Neuronal stem cell (in vitro differentiated cells): Measurements from ENCODE around the gene MAPKAPK3.

Experiments used
- DNase-seq: peaks from one replicate; pipeline ENCODE4 v3.0.0-alpha.2; 2013; ENCODE audit warnings: low spot score
- H2AFZ ChIP-seq: one replicate; pipeline ENCODE4 v1.6.1; 2013; ENCODE audit warnings: mild to moderate bottlenecking, low read length, inconsistent platforms
- H2AK5ac ChIP-seq: 2 replicates; pipeline ENCODE4 v1.6.1; 2013; ENCODE audit warnings: low read depth, mild to moderate bottlenecking, inconsistent platforms, low read length, moderate library complexity, mixed read lengths
- H2BK120ac ChIP-seq: 2 replicates; pipeline ENCODE4 v1.6.1; 2013; ENCODE audit warnings: low read depth, mild to moderate bottlenecking, inconsistent platforms, low read length, moderate library complexity, mixed read lengths
- H2BK12ac ChIP-seq: one replicate; pipeline ENCODE4 v1.6.1; 2013; ENCODE audit warnings: low read length, inconsistent platforms
- H2BK15ac ChIP-seq: 2 replicates; pipeline ENCODE4 v1.6.1; 2013; ENCODE audit warnings: mild to moderate bottlenecking, low read length, inconsistent platforms, mixed read lengths
- H2BK5ac ChIP-seq: one replicate; pipeline ENCODE4 v1.6.1; 2013; ENCODE audit warnings: inconsistent platforms, mild to moderate bottlenecking, low read length, moderate library complexity
- H3K14ac ChIP-seq: one replicate; pipeline ENCODE4 v1.6.1; 2013; ENCODE audit warnings: low read length, inconsistent platforms
- H3K18ac ChIP-seq: 2 replicates; pipeline ENCODE4 v1.6.1; 2013; ENCODE audit warnings: low read length, inconsistent platforms
- H3K23ac ChIP-seq: 2 replicates; pipeline ENCODE4 v1.6.1; 2013; ENCODE audit warnings: low read depth, mild to moderate bottlenecking, mixed read lengths, low read length, inconsistent platforms; ENCODE audit not compliant: poor library complexity
- H3K27ac ChIP-seq: replicated peaks from 3 replicates; pipeline ENCODE4 v1.5.1; 2013; ENCODE audit warnings: low read length, inconsistent platforms
- H3K27me3 ChIP-seq, 3 experiments: 2 replicates each; pipeline ENCODE4 v1.6.1; 2013; ENCODE audit warnings: low read length in 3 of 3, mild to moderate bottlenecking in 2 of 3, inconsistent platforms in 1 of 3, low read depth in 1 of 3, mixed read lengths in 1 of 3, moderate library complexity in 1 of 3; ENCODE audit not compliant: control insufficient read depth in 3 of 3, insufficient read depth in 3 of 3
- H3K36me3 ChIP-seq, 2 donors: replicated peaks in 1 of 2; 2 replicates each; pipeline ENCODE4 v1.6.1; 2013; ENCODE audit warnings: low read length in 2 of 2; ENCODE audit not compliant: control insufficient read depth in 2 of 2, insufficient read depth in 2 of 2
- H3K4ac ChIP-seq: 2 replicates; pipeline ENCODE4 v1.6.1; 2013; ENCODE audit warnings: inconsistent platforms, mild to moderate bottlenecking, low read length, moderate library complexity
- H3K4me1 ChIP-seq, 2 donors: 1 replicate in 1 of 2; 2 replicates in 1 of 2; pipeline ENCODE4 v1.6.1; 2013; ENCODE audit warnings: low read length in 2 of 2, low read depth in 1 of 2; ENCODE audit not compliant: control insufficient read depth in 2 of 2, insufficient read depth in 1 of 2
- H3K4me2 ChIP-seq: one replicate; pipeline ENCODE4 v1.6.1; 2013; ENCODE audit warnings: mild to moderate bottlenecking, low read length, inconsistent platforms; ENCODE audit not compliant: insufficient read depth, poor library complexity, severe bottlenecking
- H3K4me3 ChIP-seq, 2 donors: 2 replicates each; pipeline ENCODE4 v1.5.1; 2013; ENCODE audit warnings: low read length in 2 of 2, mild to moderate bottlenecking in 2 of 2, inconsistent platforms in 1 of 2, moderate library complexity in 1 of 2
- H3K79me1 ChIP-seq: one replicate; pipeline ENCODE4 v1.6.1; 2013; ENCODE audit warnings: low read depth, mild to moderate bottlenecking, inconsistent platforms, low read length, moderate library complexity
- H3K9ac ChIP-seq: one replicate; pipeline ENCODE4 v1.6.1; 2013; ENCODE audit warnings: mild to moderate bottlenecking, low read depth, low read length, inconsistent platforms; ENCODE audit not compliant: poor library complexity
- H3K9me3 ChIP-seq, 2 donors: replicated peaks in 1 of 2; 2 replicates each; pipeline versions ENCODE3 to v1.6.1; 2013; ENCODE audit warnings: low read length in 2 of 2, mild to moderate bottlenecking in 2 of 2, inconsistent platforms in 1 of 2, low read depth in 1 of 2, mixed read lengths in 1 of 2, moderate library complexity in 1 of 2; ENCODE audit not compliant: control insufficient read depth in 2 of 2, insufficient read depth in 1 of 2
- H4K8ac ChIP-seq: one replicate; pipeline ENCODE4 v1.6.1; 2013; ENCODE audit warnings: low read depth, mild to moderate bottlenecking, inconsistent platforms, low read length, moderate library complexity
- H4K91ac ChIP-seq: one replicate; pipeline ENCODE4 v1.6.1; 2013; ENCODE audit warnings: low read length, low read depth, mild to moderate bottlenecking, inconsistent platforms; ENCODE audit not compliant: poor library complexity
- WGBS, 2 donors: extraction: QIAGEN DNeasy Blood & Tissue Kit; methylation state at CpG; one replicate each; pipeline ENCODE4 v1.1.7; 2013; ENCODE audit warnings: missing lambda C conversion rate in 2 of 2, mixed read lengths in 1 of 2; ENCODE audit not compliant: insufficient read length in 2 of 2, insufficient replicate concordance in 1 of 2; ENCODE audit errors: extremely low coverage in 2 of 2; 5-methylcytosine and 5-hydroxymethylcytosine counted together

The MAPKAPK3 gene

DNA sequence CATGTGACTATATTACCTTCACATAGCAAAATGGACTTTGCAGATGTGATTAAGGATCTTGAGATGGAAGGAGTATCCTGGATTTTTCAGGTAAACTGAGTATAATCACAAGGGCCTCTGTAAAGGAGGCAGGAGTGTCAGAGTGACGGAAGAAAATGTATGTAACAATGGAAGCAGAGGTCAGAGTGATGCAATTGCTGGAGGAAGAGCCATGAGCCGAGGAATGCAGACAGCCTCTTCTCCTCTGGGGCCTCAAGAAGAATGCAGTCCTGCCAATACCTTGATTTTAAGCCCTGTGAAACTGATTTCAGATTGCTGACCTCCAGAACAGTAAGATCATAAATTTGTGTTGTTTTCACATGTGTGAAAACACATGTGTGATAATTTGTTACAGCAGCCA is 32.6 kb upstream of the MAPKAPK3 start:
- Histone ChIP-seq H3K4me3 (no peak overlapping the region), H2BK120ac (no peak overlapping the region)

DNA sequence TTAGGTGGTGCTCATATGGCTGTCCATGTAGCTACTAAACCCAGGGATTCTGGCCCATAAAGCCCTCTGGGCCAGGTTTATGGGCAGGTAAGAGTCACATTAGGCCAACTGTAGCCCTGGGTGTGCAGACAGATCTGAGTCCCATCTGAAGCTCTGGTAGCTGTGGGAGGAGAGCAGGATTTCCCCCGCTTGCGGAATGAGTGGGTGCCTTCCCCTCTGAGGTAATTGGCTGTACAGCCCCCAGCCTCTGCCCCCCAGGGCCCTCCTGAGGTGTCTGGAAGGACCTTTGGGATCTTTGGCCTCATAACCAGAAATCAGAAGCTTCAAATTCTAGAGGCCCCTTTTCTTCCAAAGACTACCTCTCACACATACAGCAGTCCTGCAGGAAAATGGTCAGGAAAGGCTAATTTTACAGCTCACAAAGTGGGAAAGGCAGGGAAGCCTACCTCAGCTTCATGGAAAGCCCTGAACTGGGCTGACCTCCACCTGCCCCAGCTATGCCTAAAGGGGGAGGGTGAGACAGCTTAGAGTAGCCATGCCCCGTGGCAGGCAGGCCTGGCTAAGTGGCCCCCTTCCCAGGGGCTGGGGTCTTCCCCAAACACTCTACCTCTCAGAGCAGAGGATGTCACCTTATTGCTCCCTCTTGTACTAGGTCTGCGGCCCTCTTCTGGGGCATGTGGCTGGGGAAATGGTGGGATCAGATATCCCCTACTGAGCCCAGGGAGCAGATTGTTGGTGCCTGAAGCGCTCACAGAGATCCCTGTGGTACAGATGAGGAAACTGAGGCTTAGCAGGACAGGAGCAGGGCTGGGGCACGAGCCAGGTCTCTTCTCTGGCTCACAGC is 30.8 kb upstream of the MAPKAPK3 start:
- no peak overlapping the region for H3K18ac ChIP-seq
- H3K27ac ChIP-seq = no peak overlapping the region
- H3K9me3 ChIP-seq = no peaks in the 10 kb centered on the region
- no peak for DNase-seq
- peaks cover 1% of the 10 kb centered on the region for H3K79me1 ChIP-seq
- no peak overlapping the region for H4K8ac ChIP-seq
- no peak overlapping the region for H3K9ac ChIP-seq
- no CpG with 5 or more reads among the region's 6 CpGs for WGBS, 2 donors
- H3K14ac ChIP-seq = no peak overlapping the region
- H3K23ac ChIP-seq = peak overlapping the region; percentile 36
- H3K27me3 ChIP-seq = peaks cover 0 to 1% (median 0%) of the 10 kb centered on the region in 3 experiments
- no peak overlapping the region for H3K4me2 ChIP-seq
- H3K4me1 ChIP-seq = no peaks in the 10 kb centered on the region
- H3K4ac ChIP-seq = no peak overlapping the region
- H2AFZ ChIP-seq = no peak overlapping the region
- H2BK5ac ChIP-seq = no peak overlapping the region
- H2AK5ac ChIP-seq = peak overlapping the region; percentile 79
- no peak overlapping the region for H4K91ac ChIP-seq
- no peak overlapping the region for H2BK15ac ChIP-seq
- no peak overlapping the region for H2BK12ac ChIP-seq
- H3K36me3 ChIP-seq = peaks cover 0 to 15% of the 10 kb centered on the region in 2 donors
- no peak overlapping the region for H3K4me3 ChIP-seq
- H2BK120ac ChIP-seq = no peak overlapping the region

More for the DNA sequence above, 32.6 kb upstream of the MAPKAPK3 start:
- Histone ChIP-seq H2BK12ac (no peak overlapping the region), H4K91ac (no peak overlapping the region), H3K14ac (no peak overlapping the region), H3K23ac (no peak overlapping the region), H2AFZ (no peak overlapping the region), H3K27ac (no peak overlapping the region), H2BK15ac (no peak overlapping the region), H3K9ac (no peak overlapping the region), H3K4ac (no peak overlapping the region), H3K4me2 (no peak overlapping the region), H3K27me3 (peaks cover 0 to 1% (median 0%) of the 10 kb centered on the region in 3 experiments), H3K18ac (no peak overlapping the region), H2AK5ac (no peak overlapping the region), H4K8ac (no peak overlapping the region), H3K79me1 (peaks cover 1% of the 10 kb centered on the region), H2BK5ac (no peak overlapping the region), H3K4me1 (no peaks in the 10 kb centered on the region), H3K9me3 (no peaks in the 10 kb centered on the region), H3K36me3 (peaks cover 0 to 26% of the 10 kb centered on the region in 2 donors)
- no CpG with 5 or more reads among the region's 2 CpGs for WGBS, 2 donors
- no peak for DNase-seq

DNA sequence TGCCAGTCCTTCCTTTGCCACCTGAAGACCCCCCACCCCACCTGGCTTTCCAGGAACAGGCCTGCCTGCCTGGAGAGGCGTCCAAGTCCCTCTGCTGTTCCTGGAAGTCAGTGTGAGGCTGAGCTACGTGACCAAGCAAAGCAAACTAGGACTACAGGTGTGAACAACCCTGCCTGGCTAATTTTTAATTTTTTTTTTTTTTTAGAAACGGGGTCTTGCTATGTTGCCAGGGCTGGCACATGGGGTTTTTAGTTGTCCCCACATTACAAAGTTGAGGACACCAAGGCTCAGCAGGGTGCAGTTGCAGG is 30.2 kb upstream of the MAPKAPK3 start:
- H4K8ac ChIP-seq = no peak overlapping the region

DNA sequence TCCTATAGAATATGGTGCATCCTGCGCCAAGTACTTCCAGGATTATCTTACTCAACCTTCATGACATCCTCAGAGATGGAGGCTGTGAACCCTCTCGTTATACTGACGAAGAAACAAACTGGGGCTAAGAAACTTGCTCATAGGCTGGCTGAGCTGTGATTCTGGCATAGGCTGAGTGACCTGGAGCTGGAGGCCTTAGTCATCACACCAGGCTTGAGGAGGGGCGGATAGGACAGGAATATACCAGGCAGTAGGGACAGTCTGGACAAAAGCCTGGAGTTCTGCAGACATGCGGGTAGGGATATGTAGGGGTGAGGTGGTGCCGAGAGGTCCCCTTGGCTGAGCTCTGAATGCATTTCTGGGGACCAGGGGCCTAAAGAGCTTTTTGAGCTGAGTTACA is 29.6 kb upstream of the MAPKAPK3 start:
- no peak overlapping the region for H2BK12ac ChIP-seq
- H3K4ac ChIP-seq = no peak overlapping the region
- H2BK15ac ChIP-seq = no peak overlapping the region
- H3K27me3 ChIP-seq = peaks cover 0 to 1% (median 0%) of the 10 kb centered on the region in 3 experiments
- H2AFZ ChIP-seq = no peak overlapping the region
- no peak overlapping the region for H3K14ac ChIP-seq
- no peak overlapping the region for H3K9ac ChIP-seq
- H4K8ac ChIP-seq = no peak overlapping the region
- no peak overlapping the region for H3K23ac ChIP-seq
- no peaks in the 10 kb centered on the region for H3K4me1 ChIP-seq
- H3K36me3 ChIP-seq = peaks cover 0 to 9% of the 10 kb centered on the region in 2 donors
- H3K4me3 ChIP-seq = no peak overlapping the region
- H3K4me2 ChIP-seq = no peak overlapping the region
- H3K79me1 ChIP-seq = peaks cover 3% of the 10 kb centered on the region
- H2BK120ac ChIP-seq = no peak overlapping the region
- H2BK5ac ChIP-seq = no peak overlapping the region
- H3K9me3 ChIP-seq = no peaks in the 10 kb centered on the region
- no peak for DNase-seq
- no peak overlapping the region for H3K27ac ChIP-seq
- no peak overlapping the region for H3K18ac ChIP-seq
- H4K91ac ChIP-seq = no peak overlapping the region
- H2AK5ac ChIP-seq = no peak overlapping the region
- no CpG with 5 or more reads among the region's 6 CpGs for WGBS, 2 donors

More for the DNA sequence above, 30.2 kb upstream of the MAPKAPK3 start:
- H3K9ac ChIP-seq = no peak overlapping the region
- peaks cover 3% of the 10 kb centered on the region for H3K79me1 ChIP-seq
- no peak overlapping the region for H2AK5ac ChIP-seq
- DNase-seq = no peak
- H2BK15ac ChIP-seq = no peak overlapping the region
- H3K4ac ChIP-seq = no peak overlapping the region
- H3K4me1 ChIP-seq = no peaks in the 10 kb centered on the region
- peak overlapping the region; percentile 36 for H3K23ac ChIP-seq
- no peak overlapping the region for H2BK12ac ChIP-seq
- H3K4me3 ChIP-seq = no peak overlapping the region
- no CpG with 5 or more reads among the region's 3 CpGs for WGBS, 2 donors
- no peak overlapping the region for H2AFZ ChIP-seq
- no peak overlapping the region for H2BK120ac ChIP-seq
- no peak overlapping the region for H3K14ac ChIP-seq
- peaks cover 0 to 10% of the 10 kb centered on the region in 2 donors for H3K36me3 ChIP-seq
- no peak overlapping the region for H4K91ac ChIP-seq
- peaks cover 0 to 1% (median 0%) of the 10 kb centered on the region in 3 experiments for H3K27me3 ChIP-seq
- H2BK5ac ChIP-seq = no peak overlapping the region
- H3K9me3 ChIP-seq = no peaks in the 10 kb centered on the region
- no peak overlapping the region for H3K27ac ChIP-seq
- no peak overlapping the region for H3K4me2 ChIP-seq
- H3K18ac ChIP-seq = no peak overlapping the region
